ENCODE data around the gene FCN2.

The FCN2 gene

DNA sequence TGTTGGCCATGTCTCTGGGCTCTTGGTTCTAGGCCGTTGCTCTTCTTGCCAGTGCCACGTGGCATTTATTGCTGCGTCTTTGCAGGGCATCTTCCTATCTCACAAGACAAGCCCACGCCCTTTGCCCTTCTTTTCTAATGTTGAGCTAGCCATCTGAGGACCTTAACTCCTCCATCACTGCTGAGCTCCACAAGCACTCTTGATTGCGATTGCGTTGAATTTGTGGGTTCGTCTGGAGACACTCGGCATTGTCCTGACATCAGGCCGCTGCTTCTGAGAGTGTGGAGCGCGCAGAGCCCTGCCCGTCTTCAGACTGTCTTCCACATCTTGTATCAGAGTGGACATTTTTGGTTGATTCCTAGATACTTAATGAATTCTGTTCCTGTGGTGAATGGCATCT lies 51.6 kb downstream of the FCN2 start:
- no peak overlapping the region for H3K4me3 ChIP-seq (ENCODE audit: low read depth, low read length)
- ChIA-PET CTCF (no interaction called here), POLR2A (no interaction called here)
- no peaks in the 10 kb centered on the region for H3K4me1 ChIP-seq (ENCODE audit: control insufficient read depth, insufficient read depth, low read length)
- no peak overlapping the region for H3K27ac ChIP-seq (ENCODE audit: extremely low read depth, low read depth, low read length)
- TF ChIP-seq ZEB2 (tag by site-specific recombination; IDR thresholded peaks at IDR 0.05), result no peak
- no peak for TF ChIP-seq YY2 (tag by site-specific recombination; IDR thresholded peaks at IDR 0.05)
- TF ChIP-seq SALL2 (tag by site-specific recombination; IDR thresholded peaks at IDR 0.05; ENCODE audit: borderline replicate concordance), result no peak
- TF ChIP-seq SCRT1 (tag by site-specific recombination; IDR thresholded peaks at IDR 0.05; ENCODE audit: borderline replicate concordance), result no peak
- TF ChIP-seq, protein P1, sequence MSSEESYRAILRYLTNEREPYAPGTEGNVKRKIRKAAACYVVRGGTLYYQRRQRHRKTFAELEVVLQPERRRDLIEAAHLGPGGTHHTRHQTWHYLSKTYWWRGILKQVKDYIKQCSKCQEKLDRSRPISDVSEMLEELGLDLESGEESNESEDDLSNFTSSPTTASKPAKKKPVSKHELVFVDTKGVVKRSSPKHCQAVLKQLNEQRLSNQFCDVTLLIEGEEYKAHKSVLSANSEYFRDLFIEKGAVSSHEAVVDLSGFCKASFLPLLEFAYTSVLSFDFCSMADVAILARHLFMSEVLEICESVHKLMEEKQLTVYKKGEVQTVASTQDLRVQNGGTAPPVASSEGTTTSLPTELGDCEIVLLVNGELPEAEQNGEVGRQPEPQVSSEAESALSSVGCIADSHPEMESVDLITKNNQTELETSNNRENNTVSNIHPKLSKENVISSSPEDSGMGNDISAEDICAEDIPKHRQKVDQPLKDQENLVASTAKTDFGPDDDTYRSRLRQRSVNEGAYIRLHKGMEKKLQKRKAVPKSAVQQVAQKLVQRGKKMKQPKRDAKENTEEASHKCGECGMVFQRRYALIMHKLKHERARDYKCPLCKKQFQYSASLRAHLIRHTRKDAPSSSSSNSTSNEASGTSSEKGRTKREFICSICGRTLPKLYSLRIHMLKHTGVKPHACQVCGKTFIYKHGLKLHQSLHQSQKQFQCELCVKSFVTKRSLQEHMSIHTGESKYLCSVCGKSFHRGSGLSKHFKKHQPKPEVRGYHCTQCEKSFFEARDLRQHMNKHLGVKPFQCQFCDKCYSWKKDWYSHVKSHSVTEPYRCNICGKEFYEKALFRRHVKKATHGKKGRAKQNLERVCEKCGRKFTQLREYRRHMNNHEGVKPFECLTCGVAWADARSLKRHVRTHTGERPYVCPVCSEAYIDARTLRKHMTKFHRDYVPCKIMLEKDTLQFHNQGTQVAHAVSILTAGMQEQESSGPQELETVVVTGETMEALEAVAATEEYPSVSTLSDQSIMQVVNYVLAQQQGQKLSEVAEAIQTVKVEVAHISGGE (tag by site-specific recombination; conservative IDR thresholded peaks at IDR 0.05; ENCODE audit: low read depth), result no peak
- no peak for TF ChIP-seq KLF8 (tag by site-specific recombination; IDR thresholded peaks at IDR 0.05)
- TF ChIP-seq ZNF501 (tag by site-specific recombination; IDR thresholded peaks at IDR 0.05), result no peak
- no peak for TF ChIP-seq ZFP37 (tag by site-specific recombination; IDR thresholded peaks at IDR 0.05)
- H3K36me3 ChIP-seq (ENCODE audit: control insufficient read depth in 2 of 2, insufficient read depth in 1 of 2, low read length in 2 of 2), result no peaks in the 10 kb centered on the region
- no peaks in the 10 kb centered on the region for H3K9me3 ChIP-seq (ENCODE audit: control insufficient read depth, insufficient read depth, low read depth, low read length)

DNA sequence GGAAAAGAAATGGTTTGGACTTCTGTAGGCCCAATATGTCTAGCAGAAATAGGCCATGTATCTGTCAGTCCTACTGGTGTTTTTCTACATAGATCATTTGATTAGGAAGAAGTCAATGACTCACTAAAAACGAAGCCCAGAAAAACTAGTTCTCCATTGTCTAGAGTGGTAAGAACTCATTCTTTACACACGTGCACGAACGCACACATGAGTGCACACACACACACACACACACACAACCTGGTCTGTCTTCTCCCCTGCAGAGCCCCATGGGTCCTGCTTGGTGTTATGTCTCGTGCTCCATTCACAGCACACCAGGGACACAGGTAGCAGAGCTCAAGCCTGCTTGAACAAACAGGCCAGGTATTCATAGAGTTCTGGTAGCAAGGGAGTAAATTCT lies 52.0 kb downstream of the FCN2 start:
- Histone ChIP-seq H3K36me3 (ENCODE audit: control insufficient read depth in 2 of 2, insufficient read depth in 1 of 2, low read length in 2 of 2) (no peaks in the 10 kb centered on the region), H3K4me3 (ENCODE audit: low read depth, low read length) (no peak overlapping the region), H3K4me1 (ENCODE audit: control insufficient read depth, insufficient read depth, low read length) (no peaks in the 10 kb centered on the region), H3K27ac (ENCODE audit: extremely low read depth, low read depth, low read length) (no peak overlapping the region), H3K9me3 (ENCODE audit: control insufficient read depth, insufficient read depth, low read depth, low read length) (no peaks in the 10 kb centered on the region)
- POLR2A ChIA-PET, result no interaction called here
- TF ChIP-seq ZNF558 (tag by site-specific recombination; IDR thresholded peaks at IDR 0.05) (no peak), KLF10 (tag by site-specific recombination; IDR thresholded peaks at IDR 0.05) (no peak), ZNF560 (tag by site-specific recombination; IDR thresholded peaks at IDR 0.05; ENCODE audit: borderline replicate concordance) (no peak), ZNF791 (tag by site-specific recombination; IDR thresholded peaks at IDR 0.05) (no peak), ZNF596 (tag by site-specific recombination; IDR thresholded peaks at IDR 0.05) (no peak), ZNF174 (tag by site-specific recombination; IDR thresholded peaks at IDR 0.05) (no peak)
- CTCF ChIA-PET, result no interaction called here

DNA sequence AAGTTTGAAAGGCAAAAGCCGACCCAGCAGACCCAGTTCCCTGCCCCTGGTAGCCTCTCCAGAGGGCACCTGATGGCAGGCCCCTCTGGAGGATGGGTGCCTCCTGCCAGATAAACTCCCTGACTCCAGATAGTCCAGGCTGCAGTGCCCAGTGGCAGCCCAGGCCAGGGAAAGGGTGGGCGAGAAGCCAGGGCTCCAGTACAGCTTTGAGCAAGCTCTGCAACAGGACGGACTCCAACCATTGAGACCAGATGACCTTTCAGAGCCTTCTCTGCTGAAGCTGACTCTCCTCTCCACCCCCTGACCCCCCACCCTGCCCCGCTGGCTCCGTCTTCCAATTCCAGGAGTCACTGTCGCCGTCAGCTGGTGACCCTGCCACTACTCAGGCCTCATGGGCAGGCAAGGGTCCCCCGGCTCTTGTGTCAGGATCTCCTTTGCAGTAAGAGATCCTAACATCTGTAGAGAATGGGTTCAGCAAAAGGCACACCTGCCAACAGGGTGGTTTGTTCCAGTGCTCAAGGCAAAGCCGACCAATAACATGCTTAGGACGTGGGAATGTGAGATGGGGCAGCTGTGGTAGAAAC lies 52.6 kb downstream of the FCN2 start:
- Histone ChIP-seq H3K27ac (ENCODE audit: extremely low read depth, low read depth, low read length) (no peak overlapping the region), H3K36me3 (ENCODE audit: control insufficient read depth in 2 of 2, insufficient read depth in 1 of 2, low read length in 2 of 2) (no peaks in the 10 kb centered on the region), H3K9me3 (ENCODE audit: control insufficient read depth, insufficient read depth, low read depth, low read length) (no peaks in the 10 kb centered on the region), H3K4me3 (ENCODE audit: low read depth, low read length) (no peak overlapping the region), H3K4me1 (ENCODE audit: control insufficient read depth, insufficient read depth, low read length) (no peaks in the 10 kb centered on the region)
- CTCF ChIA-PET, result no interaction called here
- TF ChIP-seq ZNF175 (tag by site-specific recombination; IDR thresholded peaks at IDR 0.05) (no peak), MEIS1 (CRISPR knock-in tag; IDR thresholded peaks at IDR 0.05; ENCODE audit: borderline replicate concordance) (no peak), ZNF433 (tag by site-specific recombination; IDR thresholded peaks at IDR 0.05; ENCODE audit: low read depth) (no peak)
- POLR2A ChIA-PET, result no interaction called here

Measured in HEK293 (cell line).